Body of pancreas (tissue), 4 donors: ENCODE results near the gene NCAM1.

Experiments
- CTCF ChIP-seq, 7 experiments: fragments of 450-650 bp in 4 of 7; fragments of 200-600 bp in 3 of 7; sonication (generic) in 3 of 7; IDR thresholded peaks; one replicate each; pipeline ENCODE4 v1.5.1; 2016 to 2019; ENCODE audit warnings: antibody characterized with exemption in 7 of 7
- POLR2A ChIP-seq, 3 donors: fragments of 450-650 bp; IDR thresholded peaks; one replicate each; pipeline ENCODE4 v1.6.1; 2016; ENCODE audit warnings: antibody characterized with exemption in 3 of 3, mild to moderate bottlenecking in 2 of 3

- TF ChIP-seq POLR2A (IDR thresholded peaks at IDR 0.05) (no peak), CTCF (IDR thresholded peaks at IDR 0.05) (no peak)
Observed at GRCh38 chr11:113272927-113273615, 311.9 kb downstream of the NCAM1 start.
